Measurements from ENCODE around the gene STK32B. TPM values are rescaled to one million over a fixed set of nuclear protein-coding genes. Genes with fewer than 3 reads are reported as not detected.

The STK32B gene
- total and polyA plus RNA-seq, 9 of the 15 experiments (the other 6 are each of a cell fraction or from before 2014, with no cell fraction given), result 0.03 to 0.20 (median 0.07) TPM; not detected in 2

DNA sequence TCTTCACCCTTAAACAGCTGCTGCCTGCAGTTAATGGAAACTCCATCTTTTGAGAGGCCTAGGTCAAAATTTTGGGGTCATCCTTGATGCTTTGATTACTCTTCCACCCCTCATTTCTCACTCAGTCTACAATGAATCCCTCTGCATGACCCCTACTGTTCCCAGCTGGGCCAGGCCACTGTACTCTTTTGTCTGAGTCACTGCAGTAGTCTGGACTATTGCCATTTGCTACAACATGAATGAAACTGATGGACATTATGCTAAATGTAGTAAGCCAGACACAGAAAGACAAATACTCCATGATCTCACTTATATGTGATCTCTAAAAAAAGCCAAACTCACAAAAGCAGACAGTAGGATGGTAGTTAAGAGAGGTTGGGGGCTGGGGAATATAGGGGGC is 28.3 kb downstream of the STK32B start (continued):
- TF ChIP-seq, protein P1, sequence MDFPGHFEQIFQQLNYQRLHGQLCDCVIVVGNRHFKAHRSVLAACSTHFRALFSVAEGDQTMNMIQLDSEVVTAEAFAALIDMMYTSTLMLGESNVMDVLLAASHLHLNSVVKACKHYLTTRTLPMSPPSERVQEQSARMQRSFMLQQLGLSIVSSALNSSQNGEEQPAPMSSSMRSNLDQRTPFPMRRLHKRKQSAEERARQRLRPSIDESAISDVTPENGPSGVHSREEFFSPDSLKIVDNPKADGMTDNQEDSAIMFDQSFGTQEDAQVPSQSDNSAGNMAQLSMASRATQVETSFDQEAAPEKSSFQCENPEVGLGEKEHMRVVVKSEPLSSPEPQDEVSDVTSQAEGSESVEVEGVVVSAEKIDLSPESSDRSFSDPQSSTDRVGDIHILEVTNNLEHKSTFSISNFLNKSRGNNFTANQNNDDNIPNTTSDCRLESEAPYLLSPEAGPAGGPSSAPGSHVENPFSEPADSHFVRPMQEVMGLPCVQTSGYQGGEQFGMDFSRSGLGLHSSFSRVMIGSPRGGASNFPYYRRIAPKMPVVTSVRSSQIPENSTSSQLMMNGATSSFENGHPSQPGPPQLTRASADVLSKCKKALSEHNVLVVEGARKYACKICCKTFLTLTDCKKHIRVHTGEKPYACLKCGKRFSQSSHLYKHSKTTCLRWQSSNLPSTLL (IDR thresholded peaks at IDR 0.05), result no peak
- TF ChIP-seq, protein P2, sequence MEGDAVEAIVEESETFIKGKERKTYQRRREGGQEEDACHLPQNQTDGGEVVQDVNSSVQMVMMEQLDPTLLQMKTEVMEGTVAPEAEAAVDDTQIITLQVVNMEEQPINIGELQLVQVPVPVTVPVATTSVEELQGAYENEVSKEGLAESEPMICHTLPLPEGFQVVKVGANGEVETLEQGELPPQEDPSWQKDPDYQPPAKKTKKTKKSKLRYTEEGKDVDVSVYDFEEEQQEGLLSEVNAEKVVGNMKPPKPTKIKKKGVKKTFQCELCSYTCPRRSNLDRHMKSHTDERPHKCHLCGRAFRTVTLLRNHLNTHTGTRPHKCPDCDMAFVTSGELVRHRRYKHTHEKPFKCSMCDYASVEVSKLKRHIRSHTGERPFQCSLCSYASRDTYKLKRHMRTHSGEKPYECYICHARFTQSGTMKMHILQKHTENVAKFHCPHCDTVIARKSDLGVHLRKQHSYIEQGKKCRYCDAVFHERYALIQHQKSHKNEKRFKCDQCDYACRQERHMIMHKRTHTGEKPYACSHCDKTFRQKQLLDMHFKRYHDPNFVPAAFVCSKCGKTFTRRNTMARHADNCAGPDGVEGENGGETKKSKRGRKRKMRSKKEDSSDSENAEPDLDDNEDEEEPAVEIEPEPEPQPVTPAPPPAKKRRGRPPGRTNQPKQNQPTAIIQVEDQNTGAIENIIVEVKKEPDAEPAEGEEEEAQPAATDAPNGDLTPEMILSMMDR (IDR thresholded peaks at IDR 0.05 in 2 of 3, conservative IDR thresholded peaks at IDR 0.05 in 1 of 3; ENCODE audit: insufficient read depth in 2 of 3, low read depth in 1 of 3, low read length in 3 of 3), result no peak
- TF ChIP-seq, protein P3, sequence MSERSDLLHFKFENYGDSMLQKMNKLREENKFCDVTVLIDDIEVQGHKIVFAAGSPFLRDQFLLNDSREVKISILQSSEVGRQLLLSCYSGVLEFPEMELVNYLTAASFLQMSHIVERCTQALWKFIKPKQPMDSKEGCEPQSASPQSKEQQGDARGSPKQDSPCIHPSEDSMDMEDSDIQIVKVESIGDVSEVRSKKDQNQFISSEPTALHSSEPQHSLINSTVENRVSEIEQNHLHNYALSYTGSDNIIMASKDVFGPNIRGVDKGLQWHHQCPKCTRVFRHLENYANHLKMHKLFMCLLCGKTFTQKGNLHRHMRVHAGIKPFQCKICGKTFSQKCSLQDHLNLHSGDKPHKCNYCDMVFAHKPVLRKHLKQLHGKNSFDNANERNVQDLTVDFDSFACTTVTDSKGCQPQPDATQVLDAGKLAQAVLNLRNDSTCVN (CRISPR knock-in tag; IDR thresholded peaks at IDR 0.05), result no peak
- no peak for TF ChIP-seq ESRRA (IDR thresholded peaks at IDR 0.05; ENCODE audit: borderline replicate concordance, low read depth)
- TF ChIP-seq, protein P4, sequence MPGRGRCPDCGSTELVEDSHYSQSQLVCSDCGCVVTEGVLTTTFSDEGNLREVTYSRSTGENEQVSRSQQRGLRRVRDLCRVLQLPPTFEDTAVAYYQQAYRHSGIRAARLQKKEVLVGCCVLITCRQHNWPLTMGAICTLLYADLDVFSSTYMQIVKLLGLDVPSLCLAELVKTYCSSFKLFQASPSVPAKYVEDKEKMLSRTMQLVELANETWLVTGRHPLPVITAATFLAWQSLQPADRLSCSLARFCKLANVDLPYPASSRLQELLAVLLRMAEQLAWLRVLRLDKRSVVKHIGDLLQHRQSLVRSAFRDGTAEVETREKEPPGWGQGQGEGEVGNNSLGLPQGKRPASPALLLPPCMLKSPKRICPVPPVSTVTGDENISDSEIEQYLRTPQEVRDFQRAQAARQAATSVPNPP (IDR thresholded peaks at IDR 0.05; ENCODE audit: borderline replicate concordance, insufficient read depth, insufficient read length), result no peak
- TF ChIP-seq, protein P5, sequence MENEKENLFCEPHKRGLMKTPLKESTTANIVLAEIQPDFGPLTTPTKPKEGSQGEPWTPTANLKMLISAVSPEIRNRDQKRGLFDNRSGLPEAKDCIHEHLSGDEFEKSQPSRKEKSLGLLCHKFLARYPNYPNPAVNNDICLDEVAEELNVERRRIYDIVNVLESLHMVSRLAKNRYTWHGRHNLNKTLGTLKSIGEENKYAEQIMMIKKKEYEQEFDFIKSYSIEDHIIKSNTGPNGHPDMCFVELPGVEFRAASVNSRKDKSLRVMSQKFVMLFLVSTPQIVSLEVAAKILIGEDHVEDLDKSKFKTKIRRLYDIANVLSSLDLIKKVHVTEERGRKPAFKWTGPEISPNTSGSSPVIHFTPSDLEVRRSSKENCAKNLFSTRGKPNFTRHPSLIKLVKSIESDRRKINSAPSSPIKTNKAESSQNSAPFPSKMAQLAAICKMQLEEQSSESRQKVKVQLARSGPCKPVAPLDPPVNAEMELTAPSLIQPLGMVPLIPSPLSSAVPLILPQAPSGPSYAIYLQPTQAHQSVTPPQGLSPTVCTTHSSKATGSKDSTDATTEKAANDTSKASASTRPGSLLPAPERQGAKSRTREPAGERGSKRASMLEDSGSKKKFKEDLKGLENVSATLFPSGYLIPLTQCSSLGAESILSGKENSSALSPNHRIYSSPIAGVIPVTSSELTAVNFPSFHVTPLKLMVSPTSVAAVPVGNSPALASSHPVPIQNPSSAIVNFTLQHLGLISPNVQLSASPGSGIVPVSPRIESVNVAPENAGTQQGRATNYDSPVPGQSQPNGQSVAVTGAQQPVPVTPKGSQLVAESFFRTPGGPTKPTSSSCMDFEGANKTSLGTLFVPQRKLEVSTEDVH (IDR thresholded peaks at IDR 0.05; ENCODE audit: low read depth, partially characterized antibody), result no peak
- TF ChIP-seq ZNF695 (CRISPR knock-in tag; IDR thresholded peaks at IDR 0.05), result no peak
- TF ChIP-seq NFYB (IDR thresholded peaks at IDR 0.05; ENCODE audit: extremely low read depth, insufficient read length), result no peak
